H9 (cell line): ENCODE data around the gene VILL. TPM values are rescaled to one million over a fixed set of nuclear protein-coding genes. Genes with fewer than 3 reads are reported as not detected.

ENCODE experiments used
- DNase-seq: peaks from one replicate; pipeline ENCODE4 v3.0.0-alpha.2; 2017
- H2AFZ ChIP-seq: one replicate; pipeline ENCODE4 v1.6.1; 2013; ENCODE audit warnings: mild to moderate bottlenecking, low read length, control low read depth, moderate library complexity
- H2AK5ac ChIP-seq: 2 replicates; pipeline ENCODE4 v1.6.1; 2013; ENCODE audit warnings: low read length, control low read depth, mixed read lengths; ENCODE audit not compliant: insufficient read length
- H2BK120ac ChIP-seq: one replicate; pipeline ENCODE4 v1.6.1; 2013; ENCODE audit warnings: low read depth, mild to moderate bottlenecking, low read length, control low read depth, inconsistent platforms; ENCODE audit not compliant: poor library complexity, severe bottlenecking
- H2BK12ac ChIP-seq: 2 replicates; pipeline ENCODE4 v1.6.1; 2013; ENCODE audit warnings: low read length, control low read depth, mixed read lengths, low read depth; ENCODE audit not compliant: insufficient read length
- H2BK15ac ChIP-seq: 2 replicates; pipeline ENCODE4 v1.6.1; 2013; ENCODE audit warnings: low read depth, low read length, control low read depth
- H2BK20ac ChIP-seq: one replicate; pipeline ENCODE4 v1.6.1; 2013; ENCODE audit warnings: low read depth, mild to moderate bottlenecking, low read length, control low read depth, inconsistent platforms; ENCODE audit not compliant: poor library complexity, severe bottlenecking
- H2BK5ac ChIP-seq: 2 replicates; pipeline ENCODE4 v1.6.1; 2013; ENCODE audit warnings: low read length, control low read depth, mixed read lengths; ENCODE audit not compliant: insufficient read length
- H3K14ac ChIP-seq: 2 replicates; pipeline ENCODE4 v1.6.1; 2013; ENCODE audit warnings: low read length, control low read depth; ENCODE audit not compliant: insufficient read depth
- H3K18ac ChIP-seq: 2 replicates; pipeline ENCODE4 v1.6.1; 2013; ENCODE audit warnings: low read depth, mild to moderate bottlenecking, mixed read lengths, low read length, control low read depth; ENCODE audit not compliant: insufficient read length
- H3K23ac ChIP-seq: 2 replicates; pipeline ENCODE4 v1.6.1; 2013; ENCODE audit warnings: low read length, control low read depth, mixed read lengths, low read depth; ENCODE audit not compliant: insufficient read length
- H3K23me2 ChIP-seq: 2 replicates; pipeline ENCODE4 v1.6.1; 2013; ENCODE audit warnings: low read depth, mild to moderate bottlenecking, mixed read lengths, low read length, control low read depth; ENCODE audit not compliant: insufficient read length, poor library complexity, severe bottlenecking
- H3K27ac ChIP-seq: 2 replicates; pipeline ENCODE4 v1.5.1; 2013; ENCODE audit warnings: low read length, control low read depth, mixed read lengths, low read depth; ENCODE audit not compliant: insufficient read length
- H3K27me3 ChIP-seq: 2 replicates; pipeline ENCODE4 v1.6.1; 2013; ENCODE audit warnings: low read length, control low read depth, inconsistent platforms; ENCODE audit not compliant: insufficient read depth
- H3K4ac ChIP-seq: 2 replicates; pipeline ENCODE4 v1.6.1; 2013; ENCODE audit warnings: low read depth, mild to moderate bottlenecking, control low read depth, inconsistent platforms, low read length, moderate library complexity
- H3K4me1 ChIP-seq: 2 replicates; pipeline ENCODE4 v1.6.1; 2013; ENCODE audit warnings: low read length, control low read depth, inconsistent platforms; ENCODE audit not compliant: insufficient read depth
- H3K4me2 ChIP-seq: 2 replicates; pipeline ENCODE4 v1.6.1; 2013; ENCODE audit warnings: low read length, control low read depth, mixed read lengths; ENCODE audit not compliant: insufficient read length, insufficient read depth
- H3K56ac ChIP-seq: 2 replicates; pipeline ENCODE4 v1.6.1; 2013; ENCODE audit warnings: low read depth, mild to moderate bottlenecking, mixed read lengths, low read length, control low read depth; ENCODE audit not compliant: insufficient read length
- H3K79me1 ChIP-seq: 2 replicates; pipeline ENCODE4 v1.6.1; 2013; ENCODE audit warnings: low read depth, mild to moderate bottlenecking, moderate library complexity, low read length, control low read depth, inconsistent platforms; ENCODE audit not compliant: insufficient read depth, poor library complexity, severe bottlenecking
- H3K79me2 ChIP-seq: 2 replicates; pipeline ENCODE4 v1.6.1; 2013; ENCODE audit warnings: low read length, control low read depth, inconsistent platforms; ENCODE audit not compliant: insufficient read depth
- H3K9ac ChIP-seq: 2 replicates; pipeline ENCODE4 v1.6.1; 2013; ENCODE audit warnings: low read length, control low read depth, mixed read lengths; ENCODE audit not compliant: insufficient read length; ENCODE audit errors: extremely low read depth
- H3K9me3 ChIP-seq: one replicate; pipeline ENCODE4 v1.6.1; 2013; ENCODE audit warnings: low read depth, low read length, inconsistent platforms; ENCODE audit not compliant: control insufficient read depth
- H3T11ph ChIP-seq: one replicate; pipeline ENCODE4 v1.6.1; 2013; ENCODE audit warnings: mild to moderate bottlenecking, low read length, control low read depth, inconsistent platforms
- H4K20me1 ChIP-seq: one replicate; pipeline ENCODE4 v1.6.1; 2013; ENCODE audit not compliant: control insufficient read depth, insufficient read length, insufficient read depth
- H4K5ac ChIP-seq: 2 replicates; pipeline ENCODE4 v1.6.1; 2013; ENCODE audit warnings: low read depth, mild to moderate bottlenecking, mixed read lengths, low read length, control low read depth; ENCODE audit not compliant: insufficient read length
- H4K8ac ChIP-seq: replicated peaks from 2 replicates; pipeline ENCODE4 v1.6.1; 2013; ENCODE audit warnings: low read length, control low read depth, mixed read lengths, low read depth; ENCODE audit not compliant: insufficient read length
- H4K91ac ChIP-seq: 2 replicates; pipeline ENCODE4 v1.6.1; 2013; ENCODE audit warnings: low read depth, mild to moderate bottlenecking, moderate library complexity, mixed read lengths, low read length, control low read depth; ENCODE audit not compliant: insufficient read length
- H3K27ac Mint-ChIP-seq, 3 experiments: 2 replicates in 2 of 3; 3 replicates in 1 of 3; pipeline ENCODE4 v1.8.0; 2020 to 2021; ENCODE audit warnings: mixed read lengths in 3 of 3, mild to moderate bottlenecking in 1 of 3, moderate library complexity in 1 of 3
- H3K27me3 Mint-ChIP-seq: 2 replicates; pipeline ENCODE4 v1.8.0; 2021; ENCODE audit warnings: low read depth, mild to moderate bottlenecking, moderate library complexity, mixed read lengths
- H3K36me3 Mint-ChIP-seq, 3 experiments: 2 replicates in 2 of 3; 3 replicates in 1 of 3; pipeline ENCODE4 v1.8.0; 2020 to 2021; ENCODE audit warnings: low read depth in 3 of 3, mixed read lengths in 3 of 3; ENCODE audit not compliant: insufficient read depth in 1 of 3
- H3K4me1 Mint-ChIP-seq, 2 experiments: 2 replicates each; pipeline ENCODE4 v1.8.0; 2020; ENCODE audit warnings: mixed read lengths in 2 of 2
- H3K4me3 Mint-ChIP-seq, 2 experiments: 2 replicates in 1 of 2; 3 replicates in 1 of 2; pipeline ENCODE4 v1.8.0; 2020 to 2021; ENCODE audit warnings: mild to moderate bottlenecking in 2 of 2, mixed read lengths in 2 of 2, moderate library complexity in 1 of 2
- H3K9me3 Mint-ChIP-seq, 2 experiments: 2 replicates in 1 of 2; 3 replicates in 1 of 2; pipeline ENCODE4 v1.8.0; 2020; ENCODE audit warnings: mild to moderate bottlenecking in 2 of 2, mixed read lengths in 2 of 2, moderate library complexity in 1 of 2
- CTCF ChIP-seq: fragments of 200-600 bp; sonication (generic); conservative IDR thresholded peaks from 3 replicates; pipeline ENCODE4 v1.8.0; 2021; ENCODE audit warnings: antibody characterized with exemption, mild to moderate bottlenecking
- WGBS: extraction: QIAGEN DNeasy Blood & Tissue Kit; methylation state at CpG from one replicate; pipeline ENCODE4 v1.1.7; 2013; ENCODE audit warnings: missing lambda C conversion rate, low lambda C conversion rate, mixed read lengths; ENCODE audit not compliant: insufficient read length; ENCODE audit errors: extremely low coverage; 5-methylcytosine and 5-hydroxymethylcytosine counted together
- total RNA-seq: library from RNA; stranded (reverse); gene quantifications from 2 replicates; pipeline ENCODE4 v1.2.1, GENCODE V29; 2021

VILL gene
- total RNA-seq, 1 experiment from 2014 or later = 3.2 TPM

- H2AK5ac ChIP-seq = no peak overlapping the region
- no peaks in the 10 kb centered on the region for H3K4me1 ChIP-seq
- Mint-ChIP-seq H3K9me3 (no peaks in the 10 kb centered on the region), H3K4me3 (no peak overlapping the region), H3K4me1 (no peaks in the 10 kb centered on the region), H3K27ac (peak overlapping the region in 1 of 3 experiments; percentile 70; a peak in 2 of 7 replicates), H3K27me3 (no peaks in the 10 kb centered on the region), H3K36me3 (peaks cover 5 to 36% (median 19%) of the 10 kb centered on the region in 3 experiments; a peak in 6 of 7 replicates)
- WGBS = no CpG with 5 or more reads among the region's 13 CpGs
- H4K91ac ChIP-seq = no peak overlapping the region
- H3K23ac ChIP-seq = no peak overlapping the region
- no peak overlapping the region for H3K4ac ChIP-seq
- H4K20me1 ChIP-seq = no peaks in the 10 kb centered on the region
- no peak overlapping the region for H3K14ac ChIP-seq
- no peak overlapping the region for H2BK15ac ChIP-seq
- no peak overlapping the region for H2BK20ac ChIP-seq
- no peak overlapping the region for H4K8ac ChIP-seq
- no peak overlapping the region for H4K5ac ChIP-seq
- no peak overlapping the region for H2BK12ac ChIP-seq
- no peak overlapping the region for H3K27ac ChIP-seq
- H3K79me1 ChIP-seq = no peaks in the 10 kb centered on the region
- no peak overlapping the region for H3K18ac ChIP-seq
- no peaks in the 10 kb centered on the region for H3K23me2 ChIP-seq
- no peak overlapping the region for H2BK120ac ChIP-seq
- no peaks in the 10 kb centered on the region for H3K79me2 ChIP-seq
- H3K27me3 ChIP-seq = no peaks in the 10 kb centered on the region
- no peaks in the 10 kb centered on the region for H3K9me3 ChIP-seq
- no peak overlapping the region for H3K4me2 ChIP-seq
- H2AFZ ChIP-seq = no peak overlapping the region
- no peak overlapping the region for H3T11ph ChIP-seq
- no peak for TF ChIP-seq CTCF
- DNase-seq = no peak
- no peak overlapping the region for H3K56ac ChIP-seq
- no peak overlapping the region for H3K9ac ChIP-seq
- H2BK5ac ChIP-seq = no peak overlapping the region
Measured at GRCh38 chr3:38016410-38016809, 25.8 kb downstream of the VILL start.
